CD14-positive monocyte (primary cell): ENCODE results near the gene MCF2L2. TPM values are rescaled to one million over a fixed set of nuclear protein-coding genes. Genes with fewer than 3 reads are reported as not detected.

ENCODE experiments used
- DNase-seq, 3 donors: peaks; one replicate each; pipeline ENCODE4 v3.0.0-alpha.2; 2011 to 2022
- H2AFZ ChIP-seq: 2 replicates; pipeline ENCODE4 v1.6.0; 2012; ENCODE audit warnings: mild to moderate bottlenecking, low read depth, low read length, inconsistent platforms; ENCODE audit not compliant: insufficient read depth, poor library complexity, severe bottlenecking
- H3K27ac ChIP-seq, 2 donors: 1 replicate in 1 of 2; 2 replicates in 1 of 2; pipeline ENCODE4 v1.5.1; 2012 to 2013; ENCODE audit warnings: low read length in 2 of 2, control low read depth in 1 of 2, inconsistent platforms in 1 of 2, low read depth in 1 of 2, mild to moderate bottlenecking in 1 of 2
- H3K27me3 ChIP-seq, 2 donors: one replicate each; pipeline versions ENCODE4 v1.6.0 to v1.6.1; 2011 to 2013; ENCODE audit warnings: low read length in 2 of 2; ENCODE audit not compliant: control insufficient read depth in 2 of 2, insufficient read depth in 2 of 2
- H3K36me3 ChIP-seq, 2 donors: replicated peaks in 1 of 2; 1 replicate in 1 of 2; 2 replicates in 1 of 2; pipeline versions ENCODE4 v1.5.1 to v1.6.1; 2012 to 2013; ENCODE audit warnings: low read length in 2 of 2, control low read depth in 1 of 2, inconsistent platforms in 1 of 2, mild to moderate bottlenecking in 1 of 2; ENCODE audit not compliant: insufficient read depth in 2 of 2, control insufficient read depth in 1 of 2
- H3K4me1 ChIP-seq, 2 donors: 1 replicate in 1 of 2; 2 replicates in 1 of 2; pipeline versions ENCODE4 v1.5.1 to v1.6.1; 2012 to 2013; ENCODE audit warnings: low read length in 2 of 2, control low read depth in 1 of 2, inconsistent platforms in 1 of 2, mild to moderate bottlenecking in 1 of 2, moderate library complexity in 1 of 2; ENCODE audit not compliant: insufficient read depth in 2 of 2, control insufficient read depth in 1 of 2
- H3K4me2 ChIP-seq: replicated peaks from 2 replicates; pipeline ENCODE3; 2012; ENCODE audit warnings: low read length, moderate library complexity, mild to moderate bottlenecking; ENCODE audit not compliant: poor library complexity, severe bottlenecking; ENCODE audit errors: extremely low read depth
- H3K4me3 ChIP-seq, 3 experiments: fragments of 200-600 bp in 1 of 3; sonication (generic) in 1 of 3; replicated peaks in 1 of 3; 1 replicate in 2 of 3; 2 replicates in 1 of 3; pipeline ENCODE4 v1.5.1; 2011 to 2013; ENCODE audit warnings: low read length in 3 of 3, mild to moderate bottlenecking in 3 of 3, control low read depth in 2 of 3, low read depth in 2 of 3, inconsistent platforms in 1 of 3, moderate library complexity in 1 of 3
- H3K79me2 ChIP-seq: 2 replicates; pipeline ENCODE4 v1.6.0; 2012; ENCODE audit warnings: mild to moderate bottlenecking, control low read depth, inconsistent platforms, low read length, moderate library complexity; ENCODE audit not compliant: insufficient read depth
- H3K9ac ChIP-seq: 2 replicates; pipeline ENCODE4 v1.6.0; 2017; ENCODE audit warnings: low read length, mild to moderate bottlenecking; ENCODE audit not compliant: insufficient read depth, poor library complexity, severe bottlenecking
- H3K9me3 ChIP-seq, 2 donors: replicated peaks in 1 of 2; 1 replicate in 1 of 2; 2 replicates in 1 of 2; pipeline versions ENCODE4 v1.5.1 to v1.6.1; 2012 to 2013; ENCODE audit warnings: low read length in 2 of 2, control low read depth in 1 of 2; ENCODE audit not compliant: control insufficient read depth in 1 of 2, insufficient read depth in 1 of 2
- H4K20me1 ChIP-seq: 2 replicates; pipeline ENCODE4 v1.6.0; 2012; ENCODE audit warnings: mild to moderate bottlenecking, low read length, control low read depth, moderate library complexity; ENCODE audit not compliant: insufficient read depth
- H3K27ac Mint-ChIP-seq, 7 donors: one replicate each; pipeline ENCODE4 v1.8.0; 2020; ENCODE audit warnings: mild to moderate bottlenecking in 7 of 7, mixed read lengths in 7 of 7, moderate library complexity in 6 of 7, inconsistent platforms in 2 of 7
- H3K27me3 Mint-ChIP-seq, 3 donors: one replicate each; pipeline ENCODE4 v1.8.0; 2021 to 2022; ENCODE audit warnings: low read depth in 3 of 3, mild to moderate bottlenecking in 3 of 3, mixed read lengths in 3 of 3, moderate library complexity in 3 of 3, inconsistent platforms in 1 of 3
- H3K36me3 Mint-ChIP-seq, 2 donors: one replicate each; pipeline ENCODE4 v1.8.0; 2020; ENCODE audit warnings: mixed read lengths in 2 of 2, inconsistent platforms in 1 of 2, mild to moderate bottlenecking in 1 of 2
- H3K4me1 Mint-ChIP-seq: one replicate; pipeline ENCODE4 v1.8.0; 2020; ENCODE audit warnings: mild to moderate bottlenecking, mixed read lengths
- H3K4me3 Mint-ChIP-seq, 2 donors: one replicate each; pipeline ENCODE4 v1.8.0; 2020; ENCODE audit warnings: mild to moderate bottlenecking in 2 of 2, mixed read lengths in 2 of 2, moderate library complexity in 1 of 2
- H3K9me3 Mint-ChIP-seq, 7 donors: one replicate each; pipeline ENCODE4 v1.8.0; 2020 to 2022; ENCODE audit warnings: mixed read lengths in 7 of 7, mild to moderate bottlenecking in 6 of 7, moderate library complexity in 6 of 7, inconsistent platforms in 2 of 7
- WGBS: methylation state at CpG from one replicate; pipeline ENCODE4 v1.1.5; 2013; ENCODE audit warnings: missing lambda C conversion rate; ENCODE audit not compliant: insufficient coverage; 5-methylcytosine and 5-hydroxymethylcytosine counted together
- intact Hi-C, 2 donors: fragments of 100-400 bp; cut with micrococcal nuclease; formaldehyde crosslinking; loops; one replicate each; pipeline versions ENCODE4 v1.15.0 to v1.15.1; 2023
- polyA plus RNA-seq, 3 donors: library from polyadenylated mRNA; depleted of rRNA in 1 of 3; unstranded in 2 of 3; stranded (reverse) in 1 of 3; fragments of 300-500 nt in 2 of 3; fragments of >200 nt in 1 of 3; fragmentation: Illumina TruSeq in 2 of 3; gene quantifications; 1 replicate in 2 of 3; 2 replicates in 1 of 3; pipeline ENCODE4 v1.2.3, GENCODE V29; 2012 to 2021
- TF ChIP-seq, protein P1 (sequence below): fragments of 200-600 bp; IDR thresholded peaks from one replicate; pipeline ENCODE4 v1.8.0; 2022; ENCODE audit warnings: antibody characterized with exemption, mild to moderate bottlenecking

MCF2L2 gene
- polyA plus RNA-seq, 3 donors = 0.01 to 0.13 TPM; not detected in 1

- WGBS = no CpG with 5 or more reads among the region's 3 CpGs
These were observed 11.1 kb upstream of the MCF2L2 start for GRCh38 chr3:183439515-183439914.

DNA sequence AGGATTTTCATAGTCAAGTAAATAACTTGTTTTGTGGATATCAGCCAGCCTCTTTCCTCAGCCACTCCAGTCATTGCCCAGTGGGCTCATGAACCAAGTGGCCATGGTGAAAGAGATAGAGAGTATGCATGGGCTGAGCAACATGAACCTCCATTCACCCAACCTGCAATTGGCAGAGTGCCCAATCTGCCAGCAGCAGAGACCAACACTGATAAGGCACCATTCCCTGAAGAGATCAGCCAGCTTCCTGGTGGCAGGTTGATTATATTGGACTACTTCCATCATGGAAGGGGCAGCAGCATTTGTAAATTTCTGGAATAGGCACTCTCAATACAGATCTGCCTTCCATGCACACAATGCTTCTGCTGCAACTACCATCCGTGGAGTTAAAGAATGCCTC lies 10.3 kb upstream of the MCF2L2 start:
- DNase-seq = no peak
- intact Hi-C loops = no loop called here
- Mint-ChIP-seq H3K36me3 (no peaks in the 10 kb centered on the region), H3K27ac (no peak overlapping the region), H3K4me1 (peaks cover 35% of the 10 kb centered on the region), H3K4me3 (no peak overlapping the region), H3K27me3 (peaks cover 3 to 5% (median 4%) of the 10 kb centered on the region in 3 donors), H3K9me3 (peaks cover 7 to 20% (median 13%) of the 10 kb centered on the region in 7 donors)
- WGBS = 100% methylated on average over 1 of the region's 1 CpG
- no peak overlapping the region for H3K4me3 ChIP-seq
- no peaks in the 10 kb centered on the region for H3K27me3 ChIP-seq
- no peaks in the 10 kb centered on the region for H3K36me3 ChIP-seq
- TF ChIP-seq, protein P1, sequence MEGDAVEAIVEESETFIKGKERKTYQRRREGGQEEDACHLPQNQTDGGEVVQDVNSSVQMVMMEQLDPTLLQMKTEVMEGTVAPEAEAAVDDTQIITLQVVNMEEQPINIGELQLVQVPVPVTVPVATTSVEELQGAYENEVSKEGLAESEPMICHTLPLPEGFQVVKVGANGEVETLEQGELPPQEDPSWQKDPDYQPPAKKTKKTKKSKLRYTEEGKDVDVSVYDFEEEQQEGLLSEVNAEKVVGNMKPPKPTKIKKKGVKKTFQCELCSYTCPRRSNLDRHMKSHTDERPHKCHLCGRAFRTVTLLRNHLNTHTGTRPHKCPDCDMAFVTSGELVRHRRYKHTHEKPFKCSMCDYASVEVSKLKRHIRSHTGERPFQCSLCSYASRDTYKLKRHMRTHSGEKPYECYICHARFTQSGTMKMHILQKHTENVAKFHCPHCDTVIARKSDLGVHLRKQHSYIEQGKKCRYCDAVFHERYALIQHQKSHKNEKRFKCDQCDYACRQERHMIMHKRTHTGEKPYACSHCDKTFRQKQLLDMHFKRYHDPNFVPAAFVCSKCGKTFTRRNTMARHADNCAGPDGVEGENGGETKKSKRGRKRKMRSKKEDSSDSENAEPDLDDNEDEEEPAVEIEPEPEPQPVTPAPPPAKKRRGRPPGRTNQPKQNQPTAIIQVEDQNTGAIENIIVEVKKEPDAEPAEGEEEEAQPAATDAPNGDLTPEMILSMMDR = no peak
- peaks cover 5 to 9% of the 10 kb centered on the region in 2 donors for H3K9me3 ChIP-seq
- H4K20me1 ChIP-seq = no peaks in the 10 kb centered on the region
- H3K4me2 ChIP-seq = no peak overlapping the region
- peaks cover 10 to 27% of the 10 kb centered on the region in 2 donors for H3K4me1 ChIP-seq
- H3K27ac ChIP-seq = no peak overlapping the region
- H3K9ac ChIP-seq = no peak overlapping the region
- no peaks in the 10 kb centered on the region for H3K79me2 ChIP-seq
- H2AFZ ChIP-seq = no peak overlapping the region

More at GRCh38 chr3:183439515-183439914, 11.1 kb upstream of the MCF2L2 start:
- peaks cover 10 to 27% of the 10 kb centered on the region in 2 donors for H3K4me1 ChIP-seq
- H3K79me2 ChIP-seq = no peaks in the 10 kb centered on the region
- no peaks in the 10 kb centered on the region for H4K20me1 ChIP-seq
- no peak overlapping the region for H2AFZ ChIP-seq
- peak overlapping the region in 1 of 2 donors; percentile 16 for H3K4me3 Mint-ChIP-seq
- no peak overlapping the region for H3K9ac ChIP-seq
- no peaks in the 10 kb centered on the region for H3K27me3 ChIP-seq
- peaks cover 3 to 4% (median 3%) of the 10 kb centered on the region in 3 donors for H3K27me3 Mint-ChIP-seq
- peaks cover 9 to 24% (median 18%) of the 10 kb centered on the region in 7 donors for H3K9me3 Mint-ChIP-seq
- no peak for DNase-seq
- H3K4me2 ChIP-seq = no peak overlapping the region
- no peaks in the 10 kb centered on the region for H3K36me3 ChIP-seq
- peaks cover 35% of the 10 kb centered on the region for H3K4me1 Mint-ChIP-seq
- TF ChIP-seq, protein P1 = no peak
- H3K36me3 Mint-ChIP-seq = no peaks in the 10 kb centered on the region
- H3K9me3 ChIP-seq = peaks cover 6 to 17% of the 10 kb centered on the region in 2 donors
- intact Hi-C loops = no loop called here
- H3K4me3 ChIP-seq = no peak overlapping the region
- H3K27ac Mint-ChIP-seq = peak overlapping the region in 2 of 7 donors; percentile 7 to 63
- no peak overlapping the region for H3K27ac ChIP-seq
